ENCODE measurements around the gene EXO1.
"Not testable (repeated sequence)": the region's sequence is repeated elsewhere in the genome, so short reads cannot be mapped to it uniquely, and the experiment has no call there.

EXO1 gene

DNA sequence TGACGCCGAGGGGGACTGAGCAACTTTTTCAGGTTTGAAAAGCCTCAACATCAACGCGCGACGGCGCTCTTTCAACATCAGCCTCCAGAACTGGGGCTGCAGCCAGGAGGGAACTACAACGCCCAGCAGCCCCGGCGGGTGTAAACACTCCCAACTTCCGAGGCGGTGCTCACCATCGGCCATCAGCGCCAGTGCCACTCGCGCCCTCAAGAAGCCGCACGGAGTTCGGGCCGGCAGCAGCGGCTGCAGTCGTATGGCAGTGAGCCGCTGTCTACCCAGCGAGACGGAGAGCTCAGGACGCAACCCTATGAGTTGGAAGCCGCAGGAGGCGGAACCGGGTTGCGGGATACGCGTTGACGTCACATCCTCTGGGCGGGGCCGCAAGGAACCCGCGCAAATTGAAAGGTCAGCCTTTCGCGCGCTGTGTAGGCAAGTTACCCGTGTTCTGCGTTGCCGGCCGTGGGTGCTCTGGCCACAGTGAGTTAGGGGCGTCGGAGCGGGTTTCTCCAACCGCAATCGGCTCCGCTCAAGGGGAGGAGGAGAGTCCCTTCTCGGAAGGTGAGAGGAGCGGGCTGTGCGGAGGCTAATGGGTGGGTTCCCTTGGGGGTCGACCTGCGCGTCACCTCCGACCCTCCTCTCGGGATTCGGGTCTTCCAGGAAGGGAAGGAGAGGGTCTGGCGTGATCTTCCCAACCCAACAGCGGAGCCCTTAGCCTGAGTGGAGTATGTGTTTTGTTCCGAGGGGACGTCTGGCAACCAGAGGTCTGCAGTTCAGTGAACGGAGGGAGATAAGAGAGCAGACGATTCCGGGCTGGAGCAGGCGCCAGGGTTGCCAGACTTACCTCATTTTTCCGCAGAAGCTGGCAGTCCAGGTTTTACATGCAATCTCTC lies at the start of gene EXO1:
Gene EXO1, plus strand, starts transcription at position 409 of the 890 bp plus-strand sequence. CDS start 2,222 bp downstream, outside the sequence.
- DNase-seq, result peak; percentile 79

DNA sequence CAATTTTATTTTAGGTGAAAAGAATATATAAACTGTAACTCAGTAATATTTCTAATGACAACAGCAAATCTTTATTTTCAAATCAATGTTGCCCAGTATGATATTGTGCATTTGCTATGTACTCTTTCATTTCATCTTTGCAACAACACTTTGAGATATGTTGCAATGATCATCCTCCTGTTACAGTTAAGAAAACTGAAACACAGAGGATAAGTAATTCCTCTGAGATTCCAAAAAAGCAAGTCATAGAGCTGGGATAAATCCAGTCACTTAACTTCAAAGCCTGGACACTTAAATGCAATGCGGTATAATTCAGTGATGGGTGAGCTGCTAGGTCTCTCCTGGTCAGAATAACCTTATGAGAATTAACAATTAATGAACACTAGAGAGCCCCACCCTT lies 48.6 kb upstream of the EXO1 start:
- no peak for DNase-seq

DNA sequence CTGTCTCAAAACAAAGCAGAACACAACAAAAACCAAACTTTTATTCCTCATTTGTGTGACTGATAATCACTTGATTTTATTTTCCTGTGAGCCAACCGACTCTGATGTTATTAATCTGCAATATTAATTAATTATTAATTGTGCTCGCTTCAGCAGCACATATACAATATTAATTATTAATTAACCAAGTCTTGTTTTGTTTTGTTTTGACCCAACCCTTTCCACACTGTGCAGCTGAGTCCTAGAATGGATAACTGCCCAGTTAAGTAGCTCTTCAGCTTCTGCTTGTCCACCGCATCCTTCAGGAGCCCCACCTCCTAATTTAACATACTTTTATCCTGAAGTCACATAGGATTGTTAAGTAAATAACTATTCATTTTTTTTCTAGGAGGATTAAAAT lies 47.4 kb upstream of the EXO1 start:
- DNase-seq, result no peak

DNA sequence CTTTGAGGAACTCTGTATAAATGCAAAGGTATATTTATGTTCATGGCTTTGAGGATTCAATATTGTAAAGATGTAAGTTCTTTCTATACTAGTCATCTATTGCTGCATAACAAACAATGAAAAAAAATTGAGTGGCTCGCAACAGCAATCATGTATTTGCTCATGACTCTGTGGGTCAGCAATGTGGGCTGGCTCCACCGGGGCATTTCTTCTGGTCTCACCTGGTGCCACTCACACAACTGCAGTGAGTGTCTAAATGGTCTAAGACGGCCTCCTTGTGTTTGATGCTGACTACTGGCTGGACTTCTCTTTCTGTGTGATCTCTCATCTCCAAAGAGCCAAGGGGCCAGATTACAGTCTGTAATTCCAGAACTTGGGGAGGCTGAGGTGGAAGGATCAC lies 45.1 kb upstream of the EXO1 start:
- DNase-seq, result no peak

DNA sequence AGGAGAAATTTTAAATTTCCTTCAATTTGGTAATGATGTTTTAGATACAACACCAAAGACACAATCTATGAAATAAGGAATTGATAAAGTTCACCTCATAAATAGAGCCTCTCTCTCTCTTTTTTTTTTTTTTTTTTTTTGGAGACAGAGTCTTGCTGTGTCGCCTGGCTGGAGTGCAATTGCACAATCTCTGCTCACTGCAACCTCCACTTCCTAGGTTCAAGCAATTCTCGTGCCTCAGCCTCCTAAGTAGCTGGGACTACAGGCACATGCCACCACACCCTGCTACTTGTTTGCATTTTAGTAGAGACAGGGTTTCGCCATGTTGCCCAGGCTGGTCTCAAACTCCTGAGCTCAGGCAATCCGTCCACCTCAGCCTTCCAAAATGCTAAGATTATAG lies 43.3 kb upstream of the EXO1 start:
- not testable (repeated sequence) for DNase-seq

DNA sequence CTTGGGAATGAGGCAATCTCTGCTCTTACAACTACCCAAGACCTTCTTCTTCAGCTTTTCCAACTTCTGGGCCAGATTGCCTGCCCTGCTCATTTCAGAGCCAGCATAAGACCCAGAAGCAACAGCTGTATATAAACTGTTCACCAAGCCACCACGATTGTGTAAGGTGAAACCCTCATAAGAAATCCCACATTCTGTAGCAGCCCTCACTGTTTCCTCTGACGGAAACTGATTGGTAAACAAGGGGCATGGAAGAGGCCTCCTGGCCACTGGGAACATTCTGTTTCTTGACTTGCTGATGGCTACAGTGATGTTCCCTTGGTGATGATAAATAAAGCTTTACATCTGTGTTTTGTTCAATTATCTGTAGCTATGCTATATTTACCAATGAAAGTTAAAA lies 39.7 kb upstream of the EXO1 start:
- no peak for DNase-seq

DNA sequence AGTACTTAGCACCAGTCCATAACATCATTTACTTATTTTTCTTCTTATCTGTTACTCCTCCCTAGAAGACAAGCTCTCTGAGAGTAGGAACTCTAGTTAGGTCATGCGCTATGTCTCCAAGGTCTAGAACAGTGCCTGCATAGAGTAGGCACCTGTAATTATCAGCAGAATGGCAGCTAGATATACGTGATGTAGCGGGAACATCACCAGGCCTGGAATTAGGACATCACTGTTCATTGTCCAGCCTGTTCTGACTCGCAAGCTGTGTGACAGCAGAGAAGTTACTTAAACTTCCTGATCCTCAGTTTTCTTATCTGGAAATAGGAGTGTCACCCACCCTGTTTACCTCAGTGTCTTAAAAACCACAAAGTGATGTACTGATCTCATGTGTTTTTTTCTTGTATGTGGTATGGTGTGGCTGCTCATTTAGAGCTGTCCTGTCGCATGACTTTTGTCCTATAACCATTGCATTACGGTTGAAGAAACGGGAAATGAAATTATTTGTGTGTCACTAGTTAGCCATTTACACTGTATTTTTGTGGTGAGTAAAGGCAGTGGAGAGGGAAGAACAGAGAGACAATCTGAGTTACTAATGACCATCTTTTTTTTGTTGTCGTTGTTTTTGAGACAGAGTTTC lies 37.1 kb upstream of the EXO1 start:
- DNase-seq, result no peak

DNA sequence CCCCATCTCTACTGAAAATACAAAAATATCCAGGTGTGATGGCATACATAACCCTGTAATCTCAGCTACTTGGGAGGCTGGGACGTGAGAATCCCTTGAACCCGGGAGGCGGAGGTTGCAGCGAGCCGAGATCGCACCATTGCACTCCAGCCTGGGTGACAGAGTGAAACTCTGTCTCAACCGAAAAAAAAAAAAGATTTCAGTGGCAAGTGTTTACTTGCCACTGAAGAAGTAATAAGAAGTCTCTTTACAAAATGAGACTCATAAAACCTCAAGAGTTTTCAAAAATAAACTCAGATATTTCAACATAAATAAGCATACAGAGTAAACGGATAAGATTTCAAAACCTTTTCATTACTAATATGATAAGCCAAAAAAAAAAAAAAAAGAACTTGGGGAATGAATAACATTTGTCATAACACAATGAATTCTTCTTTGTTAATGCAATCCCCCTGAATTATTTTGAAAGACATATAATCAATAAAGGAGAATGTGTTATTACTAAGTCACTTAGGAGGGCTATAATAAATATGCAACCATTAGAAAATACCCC lies 34.2 kb upstream of the EXO1 start:
- no peak for DNase-seq

DNA sequence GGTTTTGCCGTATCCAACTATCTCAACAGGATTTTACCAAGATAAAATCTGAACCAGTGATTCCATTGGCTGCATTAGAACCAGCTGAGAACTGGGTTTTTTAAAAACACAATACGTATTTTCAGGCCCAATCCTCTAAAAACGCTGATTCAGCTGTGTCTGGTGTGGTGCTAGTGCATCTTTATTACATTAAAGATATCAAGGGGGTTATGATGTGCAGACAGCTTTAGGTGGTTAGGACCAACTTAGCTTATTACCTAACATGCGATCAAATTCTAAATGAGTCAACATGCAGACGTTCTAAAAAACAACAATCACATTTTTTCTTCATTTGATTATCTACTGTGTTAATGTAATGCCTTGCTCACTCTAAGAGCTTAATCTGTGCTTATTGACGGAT lies 32.0 kb upstream of the EXO1 start:
- no peak for DNase-seq

DNA sequence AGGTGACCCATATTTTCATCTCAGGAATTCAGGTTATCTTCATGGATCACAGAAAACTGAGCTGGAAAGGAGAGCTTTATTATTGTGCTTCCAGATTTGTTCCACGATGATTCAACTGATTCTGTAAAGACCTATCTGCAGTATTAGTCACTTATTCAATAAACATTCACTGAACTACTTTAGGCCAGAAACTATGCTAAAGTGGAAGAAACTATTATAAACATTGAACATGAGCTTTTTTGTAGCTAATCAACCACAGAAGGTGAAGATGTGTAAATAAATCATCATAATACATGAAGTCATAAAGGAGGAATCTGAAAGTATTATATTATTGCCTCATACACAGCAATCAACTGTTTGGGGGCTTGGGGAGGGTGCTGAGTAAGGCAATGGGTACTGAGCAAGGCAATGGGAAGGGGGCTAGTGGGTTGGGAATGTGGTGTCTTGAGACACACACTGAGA lies 30.6 kb upstream of the EXO1 start:
- no peak for DNase-seq

DNA sequence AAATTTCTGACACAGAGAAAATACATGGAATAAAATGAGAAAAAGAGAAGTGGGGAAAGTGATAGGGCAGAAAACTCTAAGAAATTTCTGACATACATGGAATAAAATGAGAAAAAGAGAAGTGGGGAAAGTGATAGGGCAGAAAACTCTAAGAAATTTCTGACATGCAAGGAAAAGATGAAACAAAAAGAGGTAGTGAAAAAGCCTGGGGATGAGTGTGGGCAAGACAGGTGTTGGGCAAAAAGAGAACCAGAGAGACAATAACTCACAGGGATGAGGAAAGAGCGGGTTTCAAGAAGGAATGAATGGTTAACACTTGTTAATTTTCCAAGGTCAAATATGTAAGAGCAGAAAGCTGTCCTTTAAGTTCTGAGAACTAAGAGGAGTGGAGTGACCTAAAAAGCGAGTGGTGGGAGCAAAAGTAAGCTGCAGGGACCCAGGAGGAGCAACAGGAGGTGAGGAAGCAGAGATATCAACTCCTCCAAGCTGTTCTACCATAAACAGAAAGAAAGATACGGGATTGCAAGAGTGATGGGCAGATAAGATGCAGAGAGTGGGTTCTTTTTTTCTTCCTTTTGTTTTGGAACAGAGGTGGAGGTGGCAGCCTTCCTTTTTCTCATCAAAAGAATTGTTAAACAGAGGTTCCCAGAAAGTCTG lies 29.9 kb upstream of the EXO1 start:
- no peak for DNase-seq

DNA sequence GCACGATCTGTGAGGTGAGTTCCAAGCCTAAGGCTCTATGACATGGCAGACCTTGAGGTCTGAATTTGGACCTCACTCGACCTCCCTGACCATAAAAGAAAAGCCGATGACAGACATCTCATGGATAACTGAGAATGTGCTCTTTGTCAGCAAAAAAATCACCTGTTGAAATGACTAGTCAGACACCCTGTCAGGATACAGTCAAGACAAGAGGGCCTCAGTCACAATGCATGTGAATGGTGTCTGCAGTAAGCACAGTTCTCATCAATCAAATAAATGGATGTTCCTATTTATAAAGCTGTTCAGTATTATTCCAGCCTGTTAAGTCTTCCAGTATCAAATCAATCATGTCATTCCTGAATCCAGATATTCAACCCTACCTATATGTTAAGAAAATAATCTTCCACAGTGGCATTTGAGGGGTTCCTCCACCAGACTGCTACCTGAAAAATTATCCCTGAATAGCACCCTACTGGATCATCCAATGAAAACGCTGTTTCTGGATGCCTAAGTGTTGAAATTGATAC lies 28.6 kb upstream of the EXO1 start:
- no peak for DNase-seq

DNA sequence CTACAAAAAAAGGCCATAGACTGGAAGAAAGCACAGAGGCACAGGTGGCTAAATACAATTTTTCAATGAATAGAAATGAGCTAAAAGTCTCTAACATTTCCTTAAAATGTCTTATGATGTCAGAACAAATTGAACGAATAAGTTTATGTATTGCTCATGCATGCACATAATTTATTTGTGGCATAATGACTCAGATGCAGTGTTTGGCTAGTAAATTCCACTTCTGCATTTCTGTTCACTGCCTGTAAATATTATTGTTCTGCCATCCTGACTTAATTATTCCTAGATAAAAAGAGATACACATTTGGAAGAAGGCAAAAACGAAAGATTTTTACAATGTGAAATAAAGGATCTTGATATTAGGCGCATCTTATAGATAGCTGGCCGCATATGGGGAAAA lies 26.6 kb upstream of the EXO1 start:
- DNase-seq, result no peak

DNA sequence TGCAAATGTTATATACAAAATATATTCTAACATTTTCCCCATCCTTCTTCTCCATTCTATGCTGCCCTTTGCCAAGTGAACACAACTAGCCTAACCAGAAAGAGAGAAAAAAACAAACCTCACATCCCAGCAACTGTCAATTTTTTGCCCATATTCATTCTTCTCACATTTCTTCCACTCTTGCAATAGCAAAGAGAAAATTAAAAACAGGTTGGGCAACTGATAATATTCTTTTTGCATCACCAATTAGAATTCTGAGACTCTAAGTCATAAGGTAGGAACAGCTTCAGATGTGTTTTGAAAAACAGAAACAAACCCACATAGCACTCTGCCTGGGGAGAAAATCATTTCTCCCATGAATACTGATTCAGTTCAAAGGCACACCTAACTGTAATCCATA lies 25.2 kb upstream of the EXO1 start:
- no peak for DNase-seq

DNA sequence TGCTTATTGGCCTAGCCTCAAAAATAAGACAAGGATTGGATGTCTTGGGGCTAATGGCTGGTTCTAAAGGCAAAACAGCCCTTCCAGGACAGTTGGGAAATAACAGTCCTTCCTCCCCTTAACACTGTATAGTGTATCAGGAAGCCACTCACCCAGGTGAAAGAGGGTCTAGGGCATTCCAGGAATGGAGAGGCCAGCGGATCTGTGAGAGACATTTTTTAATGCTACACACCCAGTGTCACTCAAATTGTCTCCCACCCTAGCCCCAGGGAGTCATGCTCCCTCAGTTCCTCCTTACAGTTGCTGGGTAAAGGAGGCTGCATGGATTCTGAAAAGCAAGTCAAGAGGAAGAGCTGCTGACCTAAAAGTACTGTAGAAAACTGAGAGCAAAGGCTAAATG lies 24.1 kb upstream of the EXO1 start:
- DNase-seq, result no peak

DNA sequence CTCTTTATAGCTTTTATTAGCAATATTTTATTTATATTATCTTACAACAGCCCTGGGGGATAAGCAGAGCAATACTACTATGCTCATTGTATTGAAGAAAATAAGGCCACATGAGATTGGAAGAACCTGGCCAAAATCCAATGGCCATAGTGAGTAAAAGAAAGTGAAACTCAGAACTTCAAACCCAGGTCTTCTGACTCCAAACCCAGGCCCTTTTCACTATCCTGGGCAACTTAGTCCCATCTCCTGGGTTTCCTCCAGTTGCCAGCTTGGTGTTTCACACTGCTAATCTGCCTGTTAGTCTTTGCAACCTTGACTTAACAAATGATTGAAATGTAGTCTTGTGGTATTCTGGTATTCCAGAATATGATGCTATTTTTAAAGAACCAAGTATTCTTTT lies 22.4 kb upstream of the EXO1 start:
- DNase-seq, result no peak

DNA sequence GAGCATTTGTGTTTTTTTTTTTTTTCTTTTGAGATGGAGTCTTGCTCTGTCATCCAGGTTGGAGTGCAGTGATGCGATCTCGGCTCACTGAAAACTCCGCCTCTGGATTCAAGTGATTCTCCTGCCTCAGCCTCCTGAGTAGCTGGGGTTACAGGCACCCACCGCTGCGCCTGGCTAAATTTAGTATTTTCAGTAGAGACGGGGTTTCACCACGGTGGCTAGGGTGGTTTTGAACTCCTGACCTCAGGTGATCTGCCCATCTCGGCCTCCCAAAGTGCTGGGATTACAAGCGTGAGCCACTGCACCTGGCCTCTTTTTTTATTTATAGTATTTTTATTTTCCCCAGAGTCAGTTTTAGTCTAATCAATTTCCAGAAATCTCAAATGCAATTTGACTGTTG lies 21.4 kb upstream of the EXO1 start:
- DNase-seq, result not testable (repeated sequence)

DNA sequence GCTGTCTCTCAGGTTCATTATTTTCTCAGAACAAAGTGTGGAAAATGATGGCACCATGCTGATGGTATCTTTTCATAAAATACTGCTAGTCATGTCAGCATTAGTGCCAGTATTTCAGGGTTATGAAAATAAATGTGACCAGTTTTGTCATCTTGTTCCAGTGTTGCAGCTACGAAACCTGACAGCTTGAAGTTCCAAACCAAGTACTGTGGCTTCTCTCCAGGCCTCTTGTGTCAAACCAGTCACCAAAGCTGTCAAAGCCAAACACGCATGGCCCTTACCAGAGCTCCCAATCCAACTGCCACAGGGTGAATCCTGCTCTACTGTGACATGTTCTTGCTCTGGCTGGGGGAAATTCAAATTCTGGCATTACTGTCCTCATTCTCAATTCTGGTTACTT lies 20.7 kb upstream of the EXO1 start:
- no peak for DNase-seq

DNA sequence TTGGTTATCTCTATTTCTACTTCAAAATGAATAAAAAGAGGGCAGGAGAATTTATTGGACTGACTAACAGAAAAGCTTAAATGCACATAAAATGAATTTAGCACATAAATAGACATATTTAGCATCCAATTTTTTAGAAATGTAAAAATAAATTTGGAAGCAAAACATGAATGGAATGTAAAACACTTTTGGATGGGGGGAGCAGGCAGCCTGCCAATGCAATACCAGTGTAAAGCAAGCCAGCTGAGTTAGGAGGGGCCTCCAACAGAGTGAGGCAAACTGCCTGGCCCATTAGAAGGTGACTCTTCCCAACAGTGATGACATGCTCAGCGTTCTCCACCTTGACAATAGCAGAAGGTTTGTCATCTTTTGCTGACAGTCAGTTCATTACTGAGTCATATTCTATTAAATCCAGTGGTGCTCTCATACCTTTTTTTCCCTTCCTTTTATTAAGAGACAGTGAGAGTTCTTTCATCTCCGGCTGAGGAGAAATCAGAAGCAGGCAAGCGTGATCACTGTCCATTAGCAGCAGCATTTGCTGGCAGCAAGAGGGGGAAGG lies 19.5 kb upstream of the EXO1 start:
- no peak for DNase-seq

DNA sequence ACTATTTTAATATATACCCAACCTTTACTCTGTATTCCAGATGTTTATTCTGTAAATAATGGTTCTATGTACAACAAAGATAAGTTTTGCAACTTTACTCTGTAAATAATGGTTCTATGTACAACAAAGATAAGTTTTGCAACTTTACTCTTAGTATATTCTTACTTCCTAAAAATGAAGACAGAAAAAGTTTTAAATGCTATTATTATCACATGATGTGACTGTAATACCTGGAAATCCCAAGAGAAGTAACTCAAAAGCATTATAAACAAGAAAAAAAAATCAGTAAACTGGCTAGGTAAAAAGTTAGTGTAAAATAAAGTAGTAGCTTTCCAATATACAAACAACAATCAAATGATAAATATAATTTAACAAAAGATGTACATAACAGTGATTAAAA lies 18.5 kb upstream of the EXO1 start:
- DNase-seq, result no peak

DNA sequence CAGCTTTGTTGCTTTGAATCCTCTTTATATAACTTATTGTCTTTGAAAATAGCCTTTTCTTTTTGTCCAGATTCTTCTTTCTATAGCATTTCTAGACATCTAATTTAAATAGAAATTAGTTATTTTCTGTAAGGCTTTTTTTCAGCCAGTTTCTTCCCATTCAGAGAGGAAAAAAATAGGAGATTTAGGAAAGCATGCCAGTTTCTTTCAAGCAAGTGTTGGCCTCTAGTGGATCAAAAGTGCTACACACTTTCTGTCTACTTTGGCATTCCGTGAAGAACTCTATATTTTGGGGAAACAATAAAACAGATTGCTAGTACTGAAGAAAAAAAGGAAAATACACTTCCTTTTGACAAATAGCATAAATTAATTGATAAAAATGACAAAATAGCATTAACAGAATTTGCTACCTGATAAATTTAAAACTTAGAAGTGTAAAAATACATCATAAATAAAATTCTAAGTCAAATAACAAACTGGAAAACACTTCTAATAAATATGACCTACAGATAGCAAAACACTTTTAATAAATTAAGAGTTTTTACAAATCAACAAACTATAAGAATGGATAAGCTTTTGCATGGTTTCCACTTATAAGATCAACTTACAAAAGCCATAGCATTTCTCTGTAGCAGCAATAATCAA lies 13.1 kb upstream of the EXO1 start:
- DNase-seq, result no peak

DNA sequence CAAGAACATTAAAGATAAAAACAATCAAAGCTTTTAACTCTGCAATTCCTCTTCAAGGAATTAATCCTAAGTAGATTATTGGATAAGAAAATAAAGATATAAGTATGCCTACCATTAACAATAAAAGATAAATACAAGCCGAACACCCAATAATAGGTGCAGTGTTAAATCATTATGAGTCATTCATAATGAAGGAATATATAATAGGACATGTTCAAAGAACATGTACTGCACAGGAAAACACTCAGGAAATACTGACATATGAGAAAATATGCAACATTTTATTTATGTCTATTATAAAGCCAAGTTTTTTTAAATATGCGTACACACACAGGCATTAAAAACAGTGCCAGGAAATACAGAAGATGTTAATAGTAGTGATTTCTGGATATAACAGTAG lies 11.1 kb upstream of the EXO1 start:
- no peak for DNase-seq

DNA sequence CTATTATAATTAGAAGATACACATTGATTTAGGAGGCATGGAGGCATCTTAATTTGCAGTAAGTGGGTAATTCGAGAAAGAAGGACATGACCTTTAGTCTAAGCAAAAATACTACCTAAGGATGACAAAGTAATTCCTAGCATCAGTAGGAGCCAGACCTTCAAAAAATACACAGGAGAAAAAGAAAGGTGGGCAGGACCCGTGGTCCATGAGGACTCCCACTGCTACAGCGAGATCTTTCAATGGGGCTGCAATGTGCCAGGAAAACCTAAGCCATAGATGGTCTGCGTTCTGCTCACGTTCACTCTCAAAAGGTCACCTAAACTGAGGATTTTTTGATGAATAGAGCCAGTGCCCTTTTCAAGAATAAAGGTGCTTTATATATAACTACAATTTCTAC lies 10.6 kb upstream of the EXO1 start:
- DNase-seq, result no peak
